PFSK-1 (cell line): ENCODE results near the gene NABP1.

Experiments used
- POLR2AphosphoS5 ChIP-seq: IDR thresholded peaks from 2 replicates; pipeline ENCODE4 v1.6.1; 2012; ENCODE audit warnings: low read depth, mild to moderate bottlenecking, control low read depth, low read length, moderate library complexity
- TF ChIP-seq, protein P1 (sequence below), 2 experiments: IDR thresholded peaks; 2 replicates each; pipeline versions ENCODE4 v1.6.1 to v1.8.0; 2011 to 2012; ENCODE audit warnings: low read depth in 2 of 2, low read length in 2 of 2, control low read depth in 1 of 2, inconsistent platforms in 1 of 2, mild to moderate bottlenecking in 1 of 2, moderate library complexity in 1 of 2; ENCODE audit not compliant: insufficient read depth in 1 of 2

- TF ChIP-seq, protein P1, sequence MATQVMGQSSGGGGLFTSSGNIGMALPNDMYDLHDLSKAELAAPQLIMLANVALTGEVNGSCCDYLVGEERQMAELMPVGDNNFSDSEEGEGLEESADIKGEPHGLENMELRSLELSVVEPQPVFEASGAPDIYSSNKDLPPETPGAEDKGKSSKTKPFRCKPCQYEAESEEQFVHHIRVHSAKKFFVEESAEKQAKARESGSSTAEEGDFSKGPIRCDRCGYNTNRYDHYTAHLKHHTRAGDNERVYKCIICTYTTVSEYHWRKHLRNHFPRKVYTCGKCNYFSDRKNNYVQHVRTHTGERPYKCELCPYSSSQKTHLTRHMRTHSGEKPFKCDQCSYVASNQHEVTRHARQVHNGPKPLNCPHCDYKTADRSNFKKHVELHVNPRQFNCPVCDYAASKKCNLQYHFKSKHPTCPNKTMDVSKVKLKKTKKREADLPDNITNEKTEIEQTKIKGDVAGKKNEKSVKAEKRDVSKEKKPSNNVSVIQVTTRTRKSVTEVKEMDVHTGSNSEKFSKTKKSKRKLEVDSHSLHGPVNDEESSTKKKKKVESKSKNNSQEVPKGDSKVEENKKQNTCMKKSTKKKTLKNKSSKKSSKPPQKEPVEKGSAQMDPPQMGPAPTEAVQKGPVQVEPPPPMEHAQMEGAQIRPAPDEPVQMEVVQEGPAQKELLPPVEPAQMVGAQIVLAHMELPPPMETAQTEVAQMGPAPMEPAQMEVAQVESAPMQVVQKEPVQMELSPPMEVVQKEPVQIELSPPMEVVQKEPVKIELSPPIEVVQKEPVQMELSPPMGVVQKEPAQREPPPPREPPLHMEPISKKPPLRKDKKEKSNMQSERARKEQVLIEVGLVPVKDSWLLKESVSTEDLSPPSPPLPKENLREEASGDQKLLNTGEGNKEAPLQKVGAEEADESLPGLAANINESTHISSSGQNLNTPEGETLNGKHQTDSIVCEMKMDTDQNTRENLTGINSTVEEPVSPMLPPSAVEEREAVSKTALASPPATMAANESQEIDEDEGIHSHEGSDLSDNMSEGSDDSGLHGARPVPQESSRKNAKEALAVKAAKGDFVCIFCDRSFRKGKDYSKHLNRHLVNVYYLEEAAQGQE (IDR thresholded peaks at IDR 0.05; ENCODE audit: insufficient read depth in 1 of 2, low read depth in 2 of 2, low read length in 2 of 2) = no peak
- TF ChIP-seq POLR2AphosphoS5 = no peak
Measured at GRCh38 chr2:191686066-191686465, 8.1 kb downstream of the NABP1 start.
